WTC11 (cell line): ENCODE measurements around the gene SYNDIG1. TPM values are rescaled to one million over a fixed set of nuclear protein-coding genes. Genes with fewer than 3 reads are reported as not detected.
A peak's percentile ranks its signal among the peaks of the same experiment; 100 is the strongest.

Experiments
- ATAC-seq: fragments of 200-7000 bp; cut with Tn5 transposase; 2 replicates; pipeline ENCODE4 v1.10.0; 2021; ENCODE audit warnings: mild to moderate bottlenecking, moderate library complexity
- CTCF ChIA-PET: fragments of 300-600 bp; sonication (Branson Sonifier 250); formaldehyde crosslinking; loops from one replicate; lab custom pipeline; 2021; ENCODE audit warnings: antibody characterized with exemption; lab: Charles Lee
- POLR2A ChIA-PET: fragments of 350-600 bp; sonication (Branson Sonifier 250); formaldehyde crosslinking; loops from one replicate; lab custom pipeline; 2021; ENCODE audit warnings: antibody characterized with exemption; lab: Charles Lee
- DNase-seq: peaks from one replicate; pipeline ENCODE4 v3.0.0; 2021; ENCODE audit warnings: low spot score
- H3K27ac Mint-ChIP-seq: 2 replicates; pipeline ENCODE4 v1.8.0; 2021; ENCODE audit warnings: mixed read lengths
- H3K27me3 Mint-ChIP-seq: 2 replicates; pipeline ENCODE4 v1.8.0; 2021; ENCODE audit warnings: low read depth, mild to moderate bottlenecking, moderate library complexity, mixed read lengths
- H3K36me3 Mint-ChIP-seq: 2 replicates; pipeline ENCODE4 v1.8.0; 2021; ENCODE audit warnings: mixed read lengths
- H3K4me1 Mint-ChIP-seq: 2 replicates; pipeline ENCODE4 v1.8.0; 2022; ENCODE audit warnings: mixed read lengths
- H3K4me3 Mint-ChIP-seq: 2 replicates; pipeline ENCODE4 v1.8.0; 2021; ENCODE audit warnings: mild to moderate bottlenecking, moderate library complexity, mixed read lengths
- H3K9me3 Mint-ChIP-seq: 2 replicates; pipeline ENCODE4 v1.8.0; 2021; ENCODE audit warnings: mixed read lengths
- ARID4B ChIP-seq: sonication (generic); formaldehyde crosslinking; IDR thresholded peaks from 2 replicates; pipeline ENCODE4 v1.8.0; 2023; ENCODE audit warnings: missing genetic modification reagents, mild to moderate bottlenecking, borderline replicate concordance
- ATF1 ChIP-seq: sonication (generic); formaldehyde crosslinking; IDR thresholded peaks from 2 replicates; pipeline ENCODE4 v1.8.1; 2023; ENCODE audit warnings: mild to moderate bottlenecking, moderate library complexity, missing genetic modification reagents
- CREB1 ChIP-seq: sonication (generic); formaldehyde crosslinking; IDR thresholded peaks from 2 replicates; pipeline ENCODE4 v1.8.0; 2023; ENCODE audit warnings: mild to moderate bottlenecking, missing genetic modification reagents
- GABPB1 ChIP-seq: sonication (generic); formaldehyde crosslinking; IDR thresholded peaks from 2 replicates; pipeline ENCODE4 v1.8.1; 2023; ENCODE audit warnings: mild to moderate bottlenecking, missing genetic modification reagents
- MYBL2 ChIP-seq: sonication (generic); formaldehyde crosslinking; IDR thresholded peaks from 2 replicates; pipeline ENCODE4 v1.8.1; 2023; ENCODE audit warnings: mild to moderate bottlenecking, moderate library complexity, missing genetic modification reagents
- NFE2L1 ChIP-seq: sonication (generic); formaldehyde crosslinking; IDR thresholded peaks from 2 replicates; pipeline ENCODE4 v1.8.1; 2023; ENCODE audit warnings: missing genetic modification reagents
- RELA ChIP-seq: sonication (generic); formaldehyde crosslinking; IDR thresholded peaks from 2 replicates; pipeline ENCODE4 v1.8.1; 2022; ENCODE audit warnings: missing genetic modification reagents, mild to moderate bottlenecking, borderline replicate concordance
- SMAD4 ChIP-seq: sonication (generic); formaldehyde crosslinking; IDR thresholded peaks from 2 replicates; pipeline ENCODE4 v1.8.0; 2022; ENCODE audit warnings: mild to moderate bottlenecking, missing genetic modification reagents
- ZNF121 ChIP-seq: sonication (generic); formaldehyde crosslinking; IDR thresholded peaks from 2 replicates; pipeline ENCODE4 v1.8.0; 2023; ENCODE audit warnings: missing genetic modification reagents
- ZNF232 ChIP-seq: sonication (generic); formaldehyde crosslinking; IDR thresholded peaks from 2 replicates; pipeline ENCODE4 v1.8.0; 2022; ENCODE audit warnings: mild to moderate bottlenecking, missing genetic modification reagents
- ZNF263 ChIP-seq: sonication (generic); formaldehyde crosslinking; IDR thresholded peaks from 2 replicates; pipeline ENCODE4 v1.8.1; 2022; ENCODE audit warnings: low read depth, mild to moderate bottlenecking, moderate library complexity, missing genetic modification reagents
- ZNF281 ChIP-seq: sonication (generic); formaldehyde crosslinking; IDR thresholded peaks from 2 replicates; pipeline ENCODE4 v1.8.0; 2023; ENCODE audit warnings: mild to moderate bottlenecking, missing genetic modification reagents
- ZNF532 ChIP-seq: fragments of 250-450 bp; sonication (Bioruptor Pico); IDR thresholded peaks from 2 replicates; pipeline ENCODE4 v1.9.0; 2021; ENCODE audit warnings: mild to moderate bottlenecking, borderline replicate concordance
- ZSCAN18 ChIP-seq: fragments of 250-450 bp; sonication (Bioruptor Pico); IDR thresholded peaks from 2 replicates; pipeline ENCODE4 v2.1.2; 2022; ENCODE audit warnings: mild to moderate bottlenecking, moderate library complexity
- total RNA-seq: library from RNA; stranded (reverse); gene quantifications from 3 replicates; pipeline ENCODE4 v1.2.3, GENCODE V29; 2021
- TF ChIP-seq, protein P1 (sequence below): sonication (generic); formaldehyde crosslinking; IDR thresholded peaks from 2 replicates; pipeline ENCODE4 v1.8.0; 2022; ENCODE audit warnings: missing genetic modification reagents

The SYNDIG1 gene
- total RNA-seq, 1 experiment from 2014 or later, result 6.4 TPM

DNA sequence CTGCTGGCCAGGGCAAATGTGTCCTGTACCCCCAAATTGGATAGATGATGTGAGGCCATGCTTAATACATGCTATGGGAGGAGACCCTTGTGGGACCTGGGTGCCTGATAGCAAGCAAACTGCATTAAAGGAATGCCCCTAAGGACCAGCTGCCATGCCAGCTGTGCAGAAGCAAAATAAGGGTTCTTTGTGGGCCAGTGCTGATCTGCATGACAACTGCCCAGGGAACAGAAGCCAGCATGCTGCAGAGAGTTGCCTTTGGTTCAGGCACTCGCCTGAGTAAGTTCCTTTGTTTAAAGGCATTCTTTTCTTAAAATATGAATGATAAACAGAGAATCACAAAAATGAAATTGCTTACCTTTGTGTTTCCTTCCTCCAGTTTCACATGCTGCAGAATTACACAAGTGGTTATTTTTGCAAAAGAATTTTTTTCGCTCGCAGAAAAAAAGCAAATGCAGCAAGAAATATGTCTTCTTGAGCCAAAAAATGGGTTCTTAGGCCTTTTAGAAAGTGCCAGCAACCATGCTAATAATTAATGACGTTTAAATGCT lies 6.9 kb upstream of the SYNDIG1 start:
- Mint-ChIP-seq H3K27me3 (peaks cover 30% of the 10 kb centered on the region), H3K4me3 (no peak overlapping the region), H3K9me3 (no peaks in the 10 kb centered on the region), H3K36me3 (no peaks in the 10 kb centered on the region), H3K27ac (no peak overlapping the region), H3K4me1 (peaks cover 46% of the 10 kb centered on the region)
- peak; percentile 36 for DNase-seq
- ATAC-seq, result peak; percentile 85
- ChIA-PET POLR2A (no interaction called here), CTCF (interaction anchor here (0.8 to 3.1 kb wide), 3 partner anchors 8 to 223 kb away, joined by 3 to 7 read pairs (median 3); no protein-coding TSS in a partner anchor)
- TF ChIP-seq ZNF121 (no peak), CREB1 (CRISPR knock-in tag) (no peak), ZNF232 (no peak), SMAD4 (CRISPR knock-in tag) (no peak), ATF1 (CRISPR knock-in tag) (no peak), ZNF281 (CRISPR knock-in tag) (no peak), ZNF532 (CRISPR knock-in tag) (no peak), RELA (CRISPR knock-in tag) (no peak), NFE2L1 (CRISPR knock-in tag) (no peak), GABPB1 (CRISPR knock-in tag) (no peak), ZSCAN18 (CRISPR knock-in tag) (no peak), MYBL2 (no peak), ARID4B (CRISPR knock-in tag) (no peak), ZNF263 (CRISPR knock-in tag) (no peak)
- TF ChIP-seq, protein P1, sequence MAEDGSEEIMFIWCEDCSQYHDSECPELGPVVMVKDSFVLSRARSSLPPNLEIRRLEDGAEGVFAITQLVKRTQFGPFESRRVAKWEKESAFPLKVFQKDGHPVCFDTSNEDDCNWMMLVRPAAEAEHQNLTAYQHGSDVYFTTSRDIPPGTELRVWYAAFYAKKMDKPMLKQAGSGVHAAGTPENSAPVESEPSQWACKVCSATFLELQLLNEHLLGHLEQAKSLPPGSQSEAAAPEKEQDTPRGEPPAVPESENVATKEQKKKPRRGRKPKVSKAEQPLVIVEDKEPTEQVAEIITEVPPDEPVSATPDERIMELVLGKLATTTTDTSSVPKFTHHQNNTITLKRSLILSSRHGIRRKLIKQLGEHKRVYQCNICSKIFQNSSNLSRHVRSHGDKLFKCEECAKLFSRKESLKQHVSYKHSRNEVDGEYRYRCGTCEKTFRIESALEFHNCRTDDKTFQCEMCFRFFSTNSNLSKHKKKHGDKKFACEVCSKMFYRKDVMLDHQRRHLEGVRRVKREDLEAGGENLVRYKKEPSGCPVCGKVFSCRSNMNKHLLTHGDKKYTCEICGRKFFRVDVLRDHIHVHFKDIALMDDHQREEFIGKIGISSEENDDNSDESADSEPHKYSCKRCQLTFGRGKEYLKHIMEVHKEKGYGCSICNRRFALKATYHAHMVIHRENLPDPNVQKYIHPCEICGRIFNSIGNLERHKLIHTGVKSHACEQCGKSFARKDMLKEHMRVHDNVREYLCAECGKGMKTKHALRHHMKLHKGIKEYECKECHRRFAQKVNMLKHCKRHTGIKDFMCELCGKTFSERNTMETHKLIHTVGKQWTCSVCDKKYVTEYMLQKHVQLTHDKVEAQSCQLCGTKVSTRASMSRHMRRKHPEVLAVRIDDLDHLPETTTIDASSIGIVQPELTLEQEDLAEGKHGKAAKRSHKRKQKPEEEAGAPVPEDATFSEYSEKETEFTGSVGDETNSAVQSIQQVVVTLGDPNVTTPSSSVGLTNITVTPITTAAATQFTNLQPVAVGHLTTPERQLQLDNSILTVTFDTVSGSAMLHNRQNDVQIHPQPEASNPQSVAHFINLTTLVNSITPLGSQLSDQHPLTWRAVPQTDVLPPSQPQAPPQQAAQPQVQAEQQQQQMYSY (CRISPR knock-in tag), result no peak
- TF ChIP-seq, all 79 proteins: peak for 0
